IPS-15b (cell line): ENCODE measurements around the gene DCC.

Experiments
- H3K27me3 ChIP-seq: one replicate; pipeline ENCODE4 v1.6.1; 2013; ENCODE audit warnings: low read length; ENCODE audit not compliant: control insufficient read depth, insufficient read depth
- H3K36me3 ChIP-seq: one replicate; pipeline ENCODE4 v1.6.1; 2013; ENCODE audit warnings: low read length; ENCODE audit not compliant: control insufficient read depth, insufficient read depth
- H3K4me1 ChIP-seq: one replicate; pipeline ENCODE4 v1.6.1; 2013; ENCODE audit warnings: mild to moderate bottlenecking, low read length; ENCODE audit not compliant: control insufficient read depth, insufficient read depth
- H3K4me3 ChIP-seq: one replicate; pipeline ENCODE4 v1.5.1; 2013; ENCODE audit warnings: low read depth, low read length
- H3K9ac ChIP-seq: one replicate; pipeline ENCODE4 v1.6.1; 2013; ENCODE audit warnings: low read depth, mild to moderate bottlenecking, low read length
- H3K9me3 ChIP-seq: one replicate; pipeline ENCODE4 v1.6.1; 2013; ENCODE audit warnings: mild to moderate bottlenecking, low read length; ENCODE audit not compliant: control insufficient read depth, insufficient read depth

DCC gene

GRCh38 chr18:52468496-52468895 is 128.5 kb downstream of the DCC start:
- Histone ChIP-seq H3K4me3 (no peak overlapping the region), H3K9me3 (no peaks in the 10 kb centered on the region), H3K27me3 (no peaks in the 10 kb centered on the region), H3K36me3 (no peaks in the 10 kb centered on the region), H3K4me1 (no peaks in the 10 kb centered on the region), H3K9ac (no peak overlapping the region)

GRCh38 chr18:52475325-52475724 is 135.3 kb downstream of the DCC start:
- Histone ChIP-seq H3K27me3 (no peaks in the 10 kb centered on the region), H3K9ac (no peak overlapping the region), H3K36me3 (no peaks in the 10 kb centered on the region), H3K4me1 (no peaks in the 10 kb centered on the region), H3K4me3 (no peak overlapping the region), H3K9me3 (no peaks in the 10 kb centered on the region)

- no peaks in the 10 kb centered on the region for H3K4me1 ChIP-seq
- H3K9ac ChIP-seq = no peak overlapping the region
- H3K27me3 ChIP-seq = no peaks in the 10 kb centered on the region
- H3K4me3 ChIP-seq = no peak overlapping the region
- no peaks in the 10 kb centered on the region for H3K9me3 ChIP-seq
- no peaks in the 10 kb centered on the region for H3K36me3 ChIP-seq
Observed at GRCh38 chr18:52481116-52481515, 141.1 kb downstream of the DCC start.

GRCh38 chr18:52484977-52485376 is 145.0 kb downstream of the DCC start:
- no peaks in the 10 kb centered on the region for H3K36me3 ChIP-seq
- no peak overlapping the region for H3K4me3 ChIP-seq
- no peaks in the 10 kb centered on the region for H3K4me1 ChIP-seq
- H3K27me3 ChIP-seq = no peaks in the 10 kb centered on the region
- H3K9me3 ChIP-seq = no peaks in the 10 kb centered on the region
- H3K9ac ChIP-seq = no peak overlapping the region

GRCh38 chr18:52486052-52486451 is 146.1 kb downstream of the DCC start:
- Histone ChIP-seq H3K27me3 (no peaks in the 10 kb centered on the region), H3K36me3 (no peaks in the 10 kb centered on the region), H3K4me1 (no peaks in the 10 kb centered on the region), H3K9me3 (no peaks in the 10 kb centered on the region), H3K4me3 (no peak overlapping the region), H3K9ac (no peak overlapping the region)

- Histone ChIP-seq H3K4me3 (no peak overlapping the region), H3K9me3 (no peaks in the 10 kb centered on the region), H3K27me3 (no peaks in the 10 kb centered on the region)
Observed at GRCh38 chr18:52489396-52490306, 149.7 kb downstream of the DCC start.

GRCh38 chr18:52496426-52496825 is 156.4 kb downstream of the DCC start:
- no peaks in the 10 kb centered on the region for H3K27me3 ChIP-seq
- H3K9me3 ChIP-seq = no peaks in the 10 kb centered on the region
- H3K4me1 ChIP-seq = no peaks in the 10 kb centered on the region
- H3K36me3 ChIP-seq = no peaks in the 10 kb centered on the region
- H3K9ac ChIP-seq = no peak overlapping the region
- H3K4me3 ChIP-seq = no peak overlapping the region

More at GRCh38 chr18:52489396-52490306, 149.7 kb downstream of the DCC start:
- H3K9ac ChIP-seq = no peak overlapping the region
- no peaks in the 10 kb centered on the region for H3K36me3 ChIP-seq
- H3K4me1 ChIP-seq = no peaks in the 10 kb centered on the region

GRCh38 chr18:52499016-52499415 is 159.0 kb downstream of the DCC start:
- H3K4me1 ChIP-seq = no peaks in the 10 kb centered on the region
- no peak overlapping the region for H3K4me3 ChIP-seq
- H3K27me3 ChIP-seq = no peaks in the 10 kb centered on the region
- no peak overlapping the region for H3K9ac ChIP-seq
- H3K36me3 ChIP-seq = no peaks in the 10 kb centered on the region
- H3K9me3 ChIP-seq = no peaks in the 10 kb centered on the region

- Histone ChIP-seq H3K27me3 (no peaks in the 10 kb centered on the region), H3K36me3 (no peaks in the 10 kb centered on the region), H3K4me1 (no peaks in the 10 kb centered on the region), H3K4me3 (no peak overlapping the region), H3K9ac (no peak overlapping the region), H3K9me3 (no peaks in the 10 kb centered on the region)
Observed at GRCh38 chr18:52499644-52500043, 159.6 kb downstream of the DCC start.

GRCh38 chr18:52504589-52504988 is 164.6 kb downstream of the DCC start:
- Histone ChIP-seq H3K27me3 (no peaks in the 10 kb centered on the region), H3K36me3 (no peaks in the 10 kb centered on the region), H3K4me1 (no peaks in the 10 kb centered on the region), H3K4me3 (no peak overlapping the region), H3K9me3 (no peaks in the 10 kb centered on the region), H3K9ac (no peak overlapping the region)

GRCh38 chr18:52510139-52510538 is 170.1 kb downstream of the DCC start:
- Histone ChIP-seq H3K36me3 (no peaks in the 10 kb centered on the region), H3K27me3 (no peaks in the 10 kb centered on the region), H3K4me1 (no peaks in the 10 kb centered on the region), H3K9me3 (no peaks in the 10 kb centered on the region), H3K9ac (no peak overlapping the region), H3K4me3 (no peak overlapping the region)

GRCh38 chr18:52518086-52518485 is 178.1 kb downstream of the DCC start:
- Histone ChIP-seq H3K27me3 (no peaks in the 10 kb centered on the region), H3K36me3 (no peaks in the 10 kb centered on the region), H3K4me1 (no peaks in the 10 kb centered on the region), H3K4me3 (no peak overlapping the region), H3K9me3 (no peaks in the 10 kb centered on the region), H3K9ac (no peak overlapping the region)
